Ureter (tissue), 1 donor: Measurements from ENCODE around the gene CREB3L2. TPM values are rescaled to one million over a fixed set of nuclear protein-coding genes. Genes with fewer than 3 reads are reported as not detected.
"Not testable (repeated sequence)": the region's sequence is repeated elsewhere in the genome, so short reads cannot be mapped to it uniquely, and the experiment has no call there.

ENCODE experiments used
- DNase-seq: peaks from one replicate; pipeline ENCODE4 v3.0.0-alpha.2; 2020; ENCODE audit warnings: low spot score
- total RNA-seq: library from RNA; stranded (reverse); gene quantifications from one replicate; pipeline ENCODE4 v1.2.4, GENCODE V29; 2023
- donor health status: DM: yes; HTN: yes; CAD: no.

Gene CREB3L2
- total RNA-seq, 1 donor from 2014 or later = 126 TPM

- DNase-seq = no peak
These were observed 163.1 kb downstream of the CREB3L2 start for GRCh38 chr7:137838706-137839315.

DNA sequence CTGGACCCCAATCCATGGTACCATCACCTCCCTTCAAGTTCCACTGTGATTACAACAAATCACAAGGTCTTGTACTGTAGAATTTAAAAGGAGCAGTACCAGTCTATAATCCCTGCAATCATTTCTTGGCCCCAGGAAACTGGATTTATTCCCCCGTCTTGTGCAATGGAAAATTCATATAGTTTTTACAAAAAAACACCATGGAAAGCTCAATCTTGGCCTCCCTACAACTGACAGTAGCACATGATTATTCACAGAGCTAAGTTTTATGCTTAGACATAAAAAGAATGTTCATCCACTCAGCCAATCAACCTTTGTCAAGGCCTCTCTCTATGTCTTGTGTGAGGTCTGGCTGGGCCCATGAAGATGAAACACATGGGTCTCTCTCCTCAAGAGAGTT, 165.3 kb downstream of the CREB3L2 start:
- no peak for DNase-seq

GRCh38 chr7:137836113-137836509, 165.8 kb downstream of the CREB3L2 start:
- DNase-seq = no peak

DNA sequence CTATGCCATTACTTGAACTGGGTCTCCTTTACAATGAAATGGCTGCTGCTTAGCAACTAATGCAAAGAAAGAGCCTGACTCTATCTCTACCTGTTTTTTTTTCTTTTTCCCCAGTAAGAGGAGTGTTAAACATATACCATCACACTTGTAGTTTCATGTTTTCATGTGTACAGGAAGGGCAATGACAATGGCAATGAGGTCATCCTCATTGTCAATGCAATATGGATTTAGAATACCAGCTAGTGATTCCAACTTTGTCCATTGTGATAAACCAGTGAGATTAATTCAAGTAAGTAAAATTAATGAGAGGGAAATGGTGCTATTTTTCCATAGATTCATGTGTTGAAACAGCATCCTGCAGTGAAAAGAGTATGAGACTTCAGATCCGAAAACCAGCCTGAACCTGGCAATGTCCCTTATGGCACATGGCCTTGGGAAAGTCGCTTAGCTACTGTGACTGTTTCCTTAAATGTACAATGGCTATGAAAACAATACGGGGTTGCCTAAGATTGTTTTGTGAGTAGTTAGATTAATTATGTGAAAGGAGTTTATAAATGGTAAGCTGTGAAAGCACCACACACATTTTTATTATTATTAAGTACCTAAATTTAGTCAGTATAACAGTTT, 166.3 kb downstream of the CREB3L2 start:
- no peak for DNase-seq

GRCh38 chr7:137834552-137834951, 167.3 kb downstream of the CREB3L2 start:
- no peak for DNase-seq

DNA sequence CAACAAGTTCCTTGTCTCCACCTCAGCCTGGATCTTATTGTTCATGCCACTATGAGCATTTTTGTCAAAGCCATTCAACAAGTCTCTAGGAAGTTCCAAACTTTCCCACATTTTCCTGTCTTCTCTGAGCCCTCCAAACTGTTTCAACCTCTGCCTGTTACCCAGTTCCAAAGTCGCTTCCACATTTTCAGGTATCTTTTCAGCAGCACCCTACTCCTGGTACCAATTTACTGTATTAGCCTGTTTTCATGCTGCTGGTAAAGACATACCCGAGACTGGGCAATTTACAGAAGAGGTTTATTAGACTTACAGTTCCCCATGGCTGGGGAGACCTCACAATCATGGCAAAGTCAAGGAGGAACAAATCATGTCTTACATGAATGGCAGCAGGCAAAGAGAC, 168.9 kb downstream of the CREB3L2 start:
- not testable (repeated sequence) for DNase-seq

DNA sequence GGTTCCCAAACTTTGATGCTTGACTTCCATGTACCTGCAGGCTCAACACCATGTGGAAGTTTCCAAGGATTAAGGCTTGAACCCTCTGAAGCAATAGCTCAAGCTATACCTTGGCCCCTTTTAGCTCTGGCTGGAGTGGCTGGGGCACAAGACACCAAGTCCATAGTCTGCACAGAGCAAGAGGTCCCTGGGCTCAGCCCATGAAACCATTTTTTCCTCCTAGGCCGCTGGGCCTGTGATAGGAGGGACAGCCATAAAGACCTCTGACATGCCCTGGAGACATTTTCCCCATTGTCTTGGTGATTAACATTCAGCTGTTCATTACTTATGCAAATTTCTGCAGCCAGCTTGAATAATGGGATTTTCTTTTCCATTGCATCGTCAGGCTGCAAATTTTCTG, 169.5 kb downstream of the CREB3L2 start:
- no peak for DNase-seq

GRCh38 chr7:137831555-137831954, 170.3 kb downstream of the CREB3L2 start:
- DNase-seq = not testable (repeated sequence)

- no peak for DNase-seq
These were observed 172.4 kb downstream of the CREB3L2 start for GRCh38 chr7:137829337-137829992.

- DNase-seq = no peak
These were observed 173.4 kb downstream of the CREB3L2 start for GRCh38 chr7:137828456-137828855.

DNA sequence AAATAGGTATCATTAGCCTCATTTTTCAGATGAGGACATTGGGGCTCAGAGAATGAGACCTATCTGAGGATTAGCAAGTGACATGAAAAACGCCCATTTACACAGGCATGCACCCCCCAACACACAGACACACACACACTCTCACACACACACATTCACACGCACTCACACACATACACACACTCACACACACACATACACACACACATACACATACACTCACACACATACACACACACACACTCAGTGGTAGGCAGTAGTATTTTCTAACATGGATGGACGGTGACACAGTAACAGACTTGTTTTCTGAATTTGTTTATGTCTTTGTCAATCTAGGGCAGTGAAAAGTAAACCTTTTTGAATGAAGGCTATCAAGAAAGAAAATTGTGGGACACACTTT, 176.4 kb downstream of the CREB3L2 start:
- DNase-seq = no peak

Other genes starting within 250 kb of the CREB3L2 start
- gene DGKI, start 155.1 kb downstream of the CREB3L2 start, total RNA-seq = 3.3 TPM
- not detected for gene AKR1D1, start 74.4 kb upstream of the CREB3L2 start, total RNA-seq